ENCODE measurements around the gene NEK2.

- TF ChIP-seq, protein P1, sequence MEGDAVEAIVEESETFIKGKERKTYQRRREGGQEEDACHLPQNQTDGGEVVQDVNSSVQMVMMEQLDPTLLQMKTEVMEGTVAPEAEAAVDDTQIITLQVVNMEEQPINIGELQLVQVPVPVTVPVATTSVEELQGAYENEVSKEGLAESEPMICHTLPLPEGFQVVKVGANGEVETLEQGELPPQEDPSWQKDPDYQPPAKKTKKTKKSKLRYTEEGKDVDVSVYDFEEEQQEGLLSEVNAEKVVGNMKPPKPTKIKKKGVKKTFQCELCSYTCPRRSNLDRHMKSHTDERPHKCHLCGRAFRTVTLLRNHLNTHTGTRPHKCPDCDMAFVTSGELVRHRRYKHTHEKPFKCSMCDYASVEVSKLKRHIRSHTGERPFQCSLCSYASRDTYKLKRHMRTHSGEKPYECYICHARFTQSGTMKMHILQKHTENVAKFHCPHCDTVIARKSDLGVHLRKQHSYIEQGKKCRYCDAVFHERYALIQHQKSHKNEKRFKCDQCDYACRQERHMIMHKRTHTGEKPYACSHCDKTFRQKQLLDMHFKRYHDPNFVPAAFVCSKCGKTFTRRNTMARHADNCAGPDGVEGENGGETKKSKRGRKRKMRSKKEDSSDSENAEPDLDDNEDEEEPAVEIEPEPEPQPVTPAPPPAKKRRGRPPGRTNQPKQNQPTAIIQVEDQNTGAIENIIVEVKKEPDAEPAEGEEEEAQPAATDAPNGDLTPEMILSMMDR (conservative IDR thresholded peaks at IDR 0.05; ENCODE audit: low read depth, low read length) = no peak
- no peak for TF ChIP-seq EZH2 (IDR thresholded peaks at IDR 0.05; ENCODE audit: low read length, unreplicated experiment)
These were observed 23.6 kb upstream of the NEK2 start for GRCh38 chr1:211699059-211699458.

Data from PC-3 (cell line).